GM11168 (cell line): Measurements from ENCODE around the gene FFAR1.

Source experiments
- in situ Hi-C: fragments of 300-500 bp; cut with MboI; formaldehyde crosslinking; loops from one replicate; pipeline ENCODE4 v1.12.0; 2022; ENCODE audit warnings: low sequenced_read_pairs; ENCODE audit not compliant: unreplicated experiment

The FFAR1 gene, protein sequence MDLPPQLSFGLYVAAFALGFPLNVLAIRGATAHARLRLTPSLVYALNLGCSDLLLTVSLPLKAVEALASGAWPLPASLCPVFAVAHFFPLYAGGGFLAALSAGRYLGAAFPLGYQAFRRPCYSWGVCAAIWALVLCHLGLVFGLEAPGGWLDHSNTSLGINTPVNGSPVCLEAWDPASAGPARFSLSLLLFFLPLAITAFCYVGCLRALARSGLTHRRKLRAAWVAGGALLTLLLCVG (N-terminal part only)

DNA sequence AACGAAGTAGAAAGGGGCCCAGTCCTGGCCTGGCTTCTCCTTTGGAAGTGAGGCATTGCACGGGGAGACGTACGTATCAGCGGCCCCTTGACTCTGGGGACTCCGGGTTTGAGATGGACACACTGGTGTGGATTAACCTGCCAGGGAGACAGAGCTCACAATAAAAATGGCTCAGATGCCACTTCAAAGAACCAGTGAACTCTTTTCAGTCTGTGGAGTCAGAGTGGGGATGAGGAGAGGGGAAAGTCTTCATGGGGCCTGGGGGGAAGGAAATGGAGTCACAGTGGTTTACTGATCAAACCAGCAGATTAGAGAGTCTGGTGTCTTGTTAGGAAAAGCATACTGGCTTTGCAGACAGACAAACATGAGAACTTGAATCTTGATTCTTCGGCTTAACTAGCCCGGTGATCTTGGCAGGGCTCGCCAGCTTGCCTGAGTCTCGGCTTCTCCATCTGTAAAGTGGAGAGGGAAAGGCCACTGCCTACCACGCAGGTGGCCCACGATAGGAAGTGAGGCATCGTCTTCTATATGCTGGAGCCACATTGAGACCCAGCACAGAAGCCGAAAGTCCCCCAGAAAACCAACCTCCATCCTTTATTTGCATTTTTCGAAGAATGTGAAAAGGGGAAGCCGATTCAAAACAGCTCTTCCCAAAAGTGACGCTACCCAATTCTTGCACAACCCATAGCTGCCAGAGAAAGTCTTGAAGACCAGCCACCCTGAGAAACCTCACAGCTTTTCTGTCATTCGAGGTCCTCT lies at the start of gene FFAR1:
Gene FFAR1 (plus strand): TSS at position 732 of the 759 bp plus-strand sequence. CDS start 3,650 bp downstream, outside the sequence.
- in situ Hi-C loops, result no loop called here

DNA sequence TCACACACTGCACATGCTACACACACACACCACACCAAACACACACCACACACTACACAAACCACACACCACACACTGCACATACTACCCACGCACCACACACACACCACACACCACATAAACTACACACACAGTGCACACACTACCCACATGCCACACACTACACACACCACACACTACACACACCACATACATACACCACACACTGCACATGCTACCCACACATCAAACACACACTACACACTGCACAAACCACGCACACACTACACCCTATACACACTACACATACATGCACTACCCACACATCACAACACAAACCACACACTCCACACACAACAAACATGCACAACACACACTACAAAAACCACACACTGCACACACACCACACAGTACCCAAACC lies 49.8 kb upstream of the FFAR1 start:
- in situ Hi-C loops, result no loop called here

DNA sequence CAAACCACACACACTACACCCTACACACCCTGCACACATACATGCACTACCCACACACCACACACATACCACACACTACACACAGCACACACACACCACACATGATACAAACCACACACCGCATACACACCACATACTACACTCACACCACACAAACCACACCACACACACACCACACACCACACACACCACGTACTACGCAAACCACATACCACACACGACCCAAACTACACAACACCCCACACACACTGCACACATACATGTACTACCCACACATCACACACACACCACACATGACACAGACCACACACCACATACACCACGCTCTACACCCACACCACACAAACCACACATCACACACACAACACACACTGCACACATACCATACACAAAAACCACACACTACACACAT lies 49.1 kb upstream of the FFAR1 start:
- in situ Hi-C loops, result no loop called here

DNA sequence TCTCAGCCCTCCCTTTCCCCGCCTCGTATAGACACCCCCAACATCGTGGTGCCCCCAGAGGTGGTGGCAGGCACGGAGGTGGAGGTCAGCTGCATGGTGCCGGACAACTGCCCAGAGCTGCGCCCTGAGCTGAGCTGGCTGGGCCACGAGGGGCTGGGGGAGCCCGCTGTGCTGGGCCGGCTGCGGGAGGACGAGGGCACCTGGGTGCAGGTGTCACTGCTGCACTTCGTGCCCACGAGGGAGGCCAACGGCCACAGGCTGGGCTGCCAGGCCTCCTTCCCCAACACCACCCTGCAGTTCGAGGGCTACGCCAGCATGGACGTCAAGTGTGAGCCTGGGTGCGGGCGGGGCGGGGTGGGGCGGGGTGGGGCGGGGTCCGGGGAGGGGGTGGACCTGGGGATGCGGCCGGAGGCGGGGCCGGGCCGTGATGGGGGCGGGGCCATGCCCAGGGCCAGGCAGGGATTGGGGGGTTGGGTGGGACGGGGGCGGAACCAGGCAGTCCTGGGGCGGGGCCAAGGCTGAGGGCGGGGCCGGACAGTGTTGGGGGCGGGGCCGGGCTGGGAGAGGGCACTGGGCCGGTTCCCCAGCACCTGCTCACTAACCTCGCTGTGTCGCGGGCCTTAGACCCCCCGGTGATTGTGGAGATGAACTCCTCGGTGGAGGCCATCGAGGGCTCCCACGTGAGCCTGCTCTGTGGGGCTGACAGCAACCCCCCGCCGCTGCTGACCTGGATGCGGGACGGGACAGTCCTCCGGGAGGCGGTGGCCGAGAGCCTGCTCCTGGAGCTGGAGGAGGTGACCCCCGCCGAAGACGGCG lies 48.0 kb upstream of the FFAR1 start:
- in situ Hi-C loops, result no loop called here

DNA sequence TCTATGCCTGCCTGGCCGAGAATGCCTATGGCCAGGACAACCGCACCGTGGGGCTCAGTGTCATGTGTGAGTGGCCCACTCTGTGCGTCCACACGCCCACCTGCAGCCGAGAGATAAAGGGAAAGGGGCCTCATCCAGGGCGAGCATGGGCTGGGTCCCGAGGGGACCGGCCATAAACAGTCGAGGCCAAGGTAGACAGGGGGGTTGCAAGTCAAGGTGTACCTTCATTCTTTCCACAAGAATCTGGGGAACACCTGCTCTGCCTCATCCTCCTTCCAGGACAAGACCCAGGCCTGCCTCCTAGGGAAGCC lies 47.4 kb upstream of the FFAR1 start:
- in situ Hi-C loops, result no loop called here

DNA sequence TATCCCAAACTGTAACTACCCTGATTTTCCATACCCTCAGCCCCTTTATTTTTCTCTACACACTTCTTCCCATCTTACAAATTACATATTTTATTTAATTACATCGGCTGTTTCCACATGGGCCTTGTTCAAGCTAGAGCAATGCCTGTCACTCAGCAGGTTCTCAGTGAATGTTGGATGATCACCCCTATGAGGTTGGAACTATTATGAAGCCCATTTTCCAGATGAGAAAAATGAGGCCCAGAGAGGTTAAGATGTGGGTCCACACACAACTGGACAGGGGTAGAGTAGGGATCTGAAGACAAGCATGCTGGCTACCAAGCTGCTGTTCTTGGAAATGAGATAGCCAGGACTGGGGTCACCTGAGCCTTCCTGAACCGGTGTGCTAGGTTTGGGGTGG lies 45.7 kb upstream of the FFAR1 start:
- in situ Hi-C loops, result no loop called here

DNA sequence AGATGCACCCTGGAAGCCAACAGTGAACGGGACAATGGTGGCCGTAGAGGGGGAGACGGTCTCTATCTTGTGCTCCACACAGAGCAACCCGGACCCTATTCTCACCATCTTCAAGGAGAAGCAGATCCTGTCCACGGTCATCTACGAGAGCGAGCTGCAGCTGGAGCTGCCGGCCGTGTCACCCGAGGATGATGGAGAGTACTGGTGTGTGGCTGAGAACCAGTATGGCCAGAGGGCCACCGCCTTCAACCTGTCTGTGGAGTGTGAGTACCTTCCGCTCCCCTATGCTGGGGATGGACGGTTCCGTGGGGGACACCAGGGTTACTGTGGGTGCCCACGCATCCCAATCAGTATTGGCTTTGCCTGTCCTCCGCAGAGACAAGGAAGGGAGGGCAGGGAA lies 45.3 kb upstream of the FFAR1 start:
- in situ Hi-C loops, result no loop called here

DNA sequence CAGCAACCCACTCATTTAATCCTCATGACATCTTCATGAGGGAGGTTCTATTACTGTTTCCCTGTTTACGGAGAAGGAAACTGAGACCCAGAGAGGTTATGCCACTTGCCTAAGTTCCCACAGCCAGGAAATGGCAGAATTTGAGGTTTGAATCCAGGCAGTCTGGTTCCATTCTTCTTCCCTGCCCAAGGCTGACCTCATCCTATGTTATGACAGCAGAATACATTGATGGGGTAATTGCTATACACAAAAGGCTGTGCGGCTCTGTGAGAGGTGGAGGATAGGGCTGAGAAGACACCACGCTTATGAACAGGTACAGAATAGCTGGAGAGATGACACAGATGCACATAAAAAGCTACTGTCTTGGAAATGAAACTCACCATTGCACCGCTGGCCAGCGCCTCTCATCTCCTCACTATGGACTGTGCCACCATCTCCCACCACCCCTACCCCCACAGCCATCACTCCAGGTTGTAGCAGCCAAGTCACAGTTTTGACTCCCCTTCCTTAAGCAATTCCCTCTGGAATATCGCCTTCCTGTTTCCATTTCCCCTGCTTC lies 44.3 kb upstream of the FFAR1 start:
- in situ Hi-C loops, result no loop called here

DNA sequence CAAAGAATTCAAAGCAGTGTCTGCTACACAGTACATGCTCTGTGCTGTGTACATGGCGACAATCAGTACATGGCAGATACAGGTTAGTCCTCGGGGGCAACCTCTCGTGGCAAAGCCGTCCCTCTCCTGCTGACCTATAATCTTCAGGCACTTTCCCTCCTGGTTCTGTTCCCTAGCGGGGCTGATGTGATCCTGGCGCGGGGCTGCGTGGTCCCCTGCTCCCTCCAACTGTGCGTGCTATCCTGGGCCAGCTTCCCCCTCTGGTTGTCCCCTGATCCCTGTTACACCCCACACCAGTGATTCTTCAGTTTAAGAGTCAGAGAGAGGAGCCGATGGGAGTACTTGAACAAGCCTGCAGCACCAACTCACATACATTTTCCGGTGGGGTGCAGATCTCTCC lies 43.7 kb upstream of the FFAR1 start:
- in situ Hi-C loops, result no loop called here

DNA sequence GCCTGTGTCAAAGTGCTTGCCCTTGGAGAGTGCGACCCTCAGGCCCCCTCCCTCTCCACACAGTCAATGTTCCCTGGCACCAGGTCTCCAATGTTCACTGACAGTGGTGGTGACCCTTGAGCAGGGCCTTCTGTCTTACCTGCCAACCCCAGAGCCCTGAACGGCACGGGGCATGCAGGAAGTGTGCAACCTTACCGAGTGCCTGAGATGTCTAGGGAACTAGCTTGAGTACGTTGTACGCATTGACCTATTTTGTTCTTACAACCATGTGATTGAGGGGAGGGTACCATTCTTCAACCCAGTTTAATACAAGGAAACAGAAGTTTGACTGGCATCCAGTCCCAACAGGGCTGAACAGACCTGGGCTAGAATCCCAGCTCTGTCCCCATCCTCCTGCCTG lies 42.5 kb upstream of the FFAR1 start:
- in situ Hi-C loops, result no loop called here

DNA sequence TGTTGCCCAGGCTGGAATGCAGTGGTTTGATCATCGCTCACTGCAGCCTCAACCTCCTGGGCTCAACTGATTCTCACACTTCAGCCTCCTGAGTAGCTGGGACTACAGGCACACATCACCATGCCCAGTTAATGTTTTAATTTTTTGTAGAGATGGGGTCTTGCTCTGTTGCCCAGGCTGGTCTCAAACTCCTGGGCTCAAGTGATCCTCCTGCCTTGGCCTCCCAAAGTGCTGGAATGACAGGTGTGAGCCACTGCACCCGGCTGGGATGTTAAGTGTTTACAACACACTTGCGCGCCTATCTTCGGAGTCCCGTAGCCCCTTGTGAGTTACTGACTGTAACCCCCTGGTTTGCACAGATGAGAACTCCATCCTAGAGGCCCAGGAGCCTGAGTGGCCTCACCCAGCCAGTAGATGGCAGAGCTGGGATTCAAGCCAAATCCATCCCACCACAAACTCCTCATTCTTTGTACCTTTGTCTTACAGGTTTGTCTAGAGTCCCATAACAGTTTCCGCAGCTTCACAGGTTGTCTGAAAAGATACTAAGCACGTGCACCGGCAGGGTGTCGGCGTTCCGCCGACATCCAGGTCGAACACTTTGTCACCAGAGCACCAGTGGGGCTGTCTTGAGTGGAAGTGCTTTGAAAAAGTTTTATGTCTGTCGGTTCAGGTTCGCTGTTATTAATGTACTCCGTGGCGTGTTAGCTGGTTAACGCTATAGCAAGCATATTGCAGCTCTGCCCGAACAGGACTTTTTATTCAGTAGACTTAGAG lies 41.0 kb upstream of the FFAR1 start:
- in situ Hi-C loops, result no loop called here

DNA sequence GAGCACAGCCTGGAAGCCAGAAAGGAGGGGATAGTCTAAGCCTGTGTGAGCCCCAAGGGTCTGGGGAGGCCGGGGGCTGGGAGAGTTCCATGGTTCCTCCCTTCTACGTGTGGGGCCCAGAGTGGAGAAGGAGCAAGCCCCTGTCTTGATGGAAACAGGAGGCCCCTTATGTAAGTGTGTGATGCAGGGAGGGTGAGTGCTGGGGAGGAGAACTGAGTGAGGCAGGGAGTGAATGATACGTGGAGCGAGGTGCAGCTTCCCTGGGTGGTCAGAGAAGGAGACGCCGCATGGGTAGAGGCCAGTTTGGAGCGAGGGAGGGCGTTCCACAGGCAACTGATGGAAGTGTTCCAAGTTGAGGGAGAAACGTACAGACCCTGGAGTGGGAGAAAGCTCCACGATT lies 39.8 kb upstream of the FFAR1 start:
- in situ Hi-C loops, result no loop called here

DNA sequence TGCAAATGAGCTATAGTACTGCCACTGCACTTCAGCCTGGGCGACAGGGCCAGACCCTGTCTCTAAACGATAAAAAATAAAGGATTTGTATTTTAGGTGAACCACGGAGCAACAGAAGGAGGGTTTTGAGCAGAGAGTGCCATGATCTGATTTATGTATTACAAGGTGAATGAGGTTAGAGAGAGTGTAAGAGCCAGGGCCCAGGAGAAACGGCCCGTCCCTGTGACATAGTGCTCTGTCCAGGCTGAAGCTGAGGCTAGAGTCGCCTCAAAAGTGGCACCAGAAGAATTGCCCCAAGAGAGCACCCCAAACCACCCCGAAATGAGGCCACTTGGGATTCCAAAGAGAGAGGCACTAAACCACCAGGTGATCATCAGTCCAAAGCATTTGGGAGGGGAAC lies 38.8 kb upstream of the FFAR1 start:
- in situ Hi-C loops, result no loop called here

DNA sequence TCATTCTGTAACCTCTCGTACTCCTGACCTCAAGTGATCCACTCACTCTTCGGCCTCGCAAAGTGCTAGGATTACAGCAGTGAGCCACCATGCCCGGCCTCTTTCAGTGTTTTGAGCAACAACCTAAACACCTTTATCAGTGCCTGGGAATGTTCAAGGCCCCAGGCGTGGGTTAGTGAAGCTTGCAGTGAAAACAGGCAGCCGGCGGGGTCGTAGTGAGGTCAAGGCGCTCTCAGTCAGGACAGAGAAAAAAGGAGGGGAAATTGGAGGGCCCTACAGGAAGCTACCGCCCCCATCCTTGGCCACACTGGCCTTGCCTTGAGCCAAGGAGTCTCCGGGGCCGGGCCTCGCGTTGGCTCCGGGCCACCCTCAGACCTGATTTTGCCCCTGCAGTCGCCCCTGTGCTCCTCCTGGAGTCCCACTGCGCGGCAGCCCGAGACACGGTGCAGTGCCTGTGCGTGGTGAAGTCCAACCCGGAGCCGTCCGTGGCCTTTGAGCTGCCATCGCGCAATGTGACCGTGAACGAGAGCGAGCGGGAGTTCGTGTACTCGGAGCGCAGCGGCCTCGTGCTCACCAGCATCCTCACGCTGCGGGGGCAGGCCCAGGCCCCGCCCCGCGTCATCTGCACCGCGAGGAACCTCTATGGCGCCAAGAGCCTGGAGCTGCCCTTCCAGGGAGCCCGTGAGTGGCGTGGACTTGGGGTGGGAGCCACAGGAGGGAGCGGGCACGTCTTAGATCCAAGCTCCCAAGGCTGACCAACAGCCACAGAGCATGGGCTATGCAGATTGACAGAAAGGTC lies 38.0 kb upstream of the FFAR1 start:
- in situ Hi-C loops, result no loop called here

DNA sequence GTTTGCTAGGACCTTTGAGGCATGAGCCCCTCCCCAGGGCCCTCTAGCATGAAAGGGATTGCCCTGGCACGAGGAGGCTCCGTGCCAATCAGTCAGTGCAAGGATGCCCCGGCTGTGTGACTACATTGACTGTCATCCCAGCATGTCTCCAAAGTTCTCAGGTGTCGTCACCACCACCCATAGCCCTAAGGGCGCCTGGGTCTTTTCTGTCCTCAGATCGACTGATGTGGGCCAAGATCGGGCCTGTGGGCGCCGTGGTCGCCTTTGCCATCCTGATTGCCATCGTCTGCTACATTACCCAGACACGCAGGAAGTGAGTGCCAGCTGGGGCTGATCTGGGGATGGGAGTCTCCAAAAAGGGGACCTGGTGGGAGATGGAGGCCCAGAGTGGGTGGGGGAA lies 37.4 kb upstream of the FFAR1 start:
- in situ Hi-C loops, result no loop called here

DNA sequence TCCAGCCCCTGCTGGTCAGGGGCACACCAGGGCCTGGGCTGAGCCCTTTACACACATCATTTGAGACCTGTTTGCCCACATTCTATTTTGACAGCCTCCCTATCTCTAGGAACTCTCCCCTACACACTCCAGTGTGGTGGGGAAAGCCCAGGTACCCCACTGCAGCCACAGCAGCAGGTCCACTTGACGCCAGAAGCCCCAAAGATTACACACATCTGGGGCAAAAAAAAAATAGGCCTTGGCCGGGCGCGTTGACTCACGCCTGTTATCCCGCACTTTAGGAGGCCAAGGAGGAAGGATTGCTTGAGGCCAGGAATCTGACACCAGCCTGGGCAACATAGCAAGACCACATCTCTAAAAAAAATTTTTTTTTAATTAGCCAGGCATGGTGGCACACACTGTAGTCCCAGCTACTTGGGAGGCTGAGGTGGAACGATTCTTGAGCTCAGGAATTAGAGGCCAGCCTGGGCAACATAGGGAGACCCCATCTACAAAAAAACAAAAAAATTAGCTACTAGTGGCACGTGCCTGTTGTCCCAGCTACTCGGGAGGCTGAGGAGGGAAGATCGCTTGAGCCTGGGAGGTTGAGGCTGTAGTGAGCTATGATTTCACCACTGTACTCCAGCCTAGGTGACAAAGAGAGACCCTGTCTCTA lies 36.8 kb upstream of the FFAR1 start:
- in situ Hi-C loops, result no loop called here

DNA sequence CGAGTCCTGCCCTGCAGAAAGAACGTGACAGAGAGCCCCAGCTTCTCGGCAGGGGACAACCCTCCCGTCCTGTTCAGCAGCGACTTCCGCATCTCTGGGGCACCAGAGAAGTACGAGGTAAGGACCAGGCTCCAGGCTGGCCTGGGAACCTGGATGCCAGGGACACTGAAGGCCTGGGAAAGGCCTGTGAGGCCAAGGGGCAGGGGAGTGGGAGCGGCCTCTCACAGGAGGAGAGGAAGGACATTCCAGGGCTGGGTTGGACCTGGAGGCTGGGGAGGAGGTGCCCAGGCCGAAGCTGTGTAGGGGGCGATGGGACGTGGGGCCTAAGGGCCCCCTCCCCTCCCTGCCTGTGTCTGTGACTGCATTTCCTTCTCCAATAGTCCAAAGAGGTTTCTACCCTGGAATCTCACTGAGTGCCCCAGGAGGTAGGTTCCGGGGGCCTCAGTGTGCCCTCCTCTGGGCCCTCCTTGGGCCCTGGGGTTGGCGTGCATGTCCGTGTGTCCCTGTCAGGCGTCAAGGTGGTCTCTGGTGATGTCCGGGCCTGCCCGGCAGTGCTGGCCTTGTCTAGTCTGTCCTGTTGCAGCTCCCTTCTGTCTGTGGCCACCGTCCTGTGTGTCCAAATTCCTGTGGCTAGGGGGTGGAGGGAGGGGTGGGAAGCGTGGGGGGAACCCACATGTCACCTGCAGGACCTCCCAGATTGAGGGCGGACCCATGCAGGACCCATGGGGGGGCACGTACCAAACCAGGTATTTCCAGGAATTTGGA lies 35.6 kb upstream of the FFAR1 start:
- in situ Hi-C loops, result no loop called here

DNA sequence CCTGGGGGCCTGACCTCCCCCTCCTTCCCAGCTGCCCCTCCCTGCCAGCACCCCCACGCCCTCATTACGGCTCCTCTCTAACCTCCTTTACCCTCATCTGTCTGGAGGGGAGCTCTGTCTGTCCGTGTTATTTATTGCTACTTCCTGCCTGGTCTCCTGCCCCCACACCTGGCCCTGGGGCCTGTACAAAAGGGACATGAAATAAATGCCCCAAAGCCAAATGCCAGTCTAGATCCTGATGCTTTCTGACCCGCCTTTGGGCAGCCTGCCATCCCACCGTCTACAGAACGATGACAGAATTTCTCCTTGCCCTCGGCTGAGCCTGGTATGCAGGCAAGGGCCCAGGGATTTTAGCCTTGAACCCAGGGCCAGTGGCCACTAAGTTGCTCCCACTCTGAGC lies 34.1 kb upstream of the FFAR1 start:
- in situ Hi-C loops, result no loop called here
